Amniotic stem cell (primary cell): Measurements from ENCODE around the gene CORO1C.

ENCODE experiments used
- DNase-seq: peaks from one replicate; lab custom pipeline; 2025; lab: John Stamatoyannopoulos, UW

Gene CORO1C

GRCh38 chr12:108615918-108616317, 115.4 kb downstream of the CORO1C start:
- no peak for DNase-seq

GRCh38 chr12:108614639-108615038, 116.7 kb downstream of the CORO1C start:
- no peak for DNase-seq

- no peak for DNase-seq
Measured at GRCh38 chr12:108614041-108614440, 117.3 kb downstream of the CORO1C start.

- no peak for DNase-seq
Measured at GRCh38 chr12:108613548-108613947, 117.8 kb downstream of the CORO1C start.

- DNase-seq, result no peak
Measured at GRCh38 chr12:108612788-108613282, 118.5 kb downstream of the CORO1C start.

- no peak for DNase-seq
Measured at GRCh38 chr12:108611884-108612415, 119.4 kb downstream of the CORO1C start.

GRCh38 chr12:108610856-108611605, 120.3 kb downstream of the CORO1C start:
- DNase-seq, result no peak

DNA sequence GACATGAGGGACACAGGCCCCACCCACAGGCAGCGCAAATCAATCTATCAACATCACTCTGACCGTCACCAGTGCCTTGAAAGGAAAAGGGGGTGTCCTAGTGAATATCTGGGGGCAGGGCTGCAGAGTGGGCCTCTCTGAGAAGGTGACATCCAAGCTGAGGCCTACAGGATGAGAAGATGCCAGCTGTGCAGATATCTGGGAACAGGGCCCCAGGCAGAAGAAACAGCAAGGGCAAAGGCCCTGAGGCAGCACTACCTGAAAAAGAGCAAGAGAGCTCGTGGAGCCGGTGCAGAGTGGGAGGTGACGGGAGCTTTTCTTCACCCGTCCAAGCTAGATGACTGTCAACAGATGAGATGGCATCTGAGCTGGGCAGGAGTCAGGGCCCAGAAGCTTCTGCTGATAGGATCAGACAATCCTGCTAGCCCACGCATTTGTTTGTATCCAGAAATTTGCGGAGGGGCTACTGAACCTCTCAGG, 120.9 kb downstream of the CORO1C start:
- no peak for DNase-seq

GRCh38 chr12:108609537-108610335, 121.6 kb downstream of the CORO1C start:
- peak; percentile 48 for DNase-seq

- DNase-seq, result no peak
Measured at GRCh38 chr12:108608616-108609015, 122.7 kb downstream of the CORO1C start.

GRCh38 chr12:108607981-108608600, 123.2 kb downstream of the CORO1C start:
- DNase-seq, result no peak

GRCh38 chr12:108606492-108606891, 124.8 kb downstream of the CORO1C start:
- DNase-seq, result no peak

- DNase-seq, result no peak
Measured at GRCh38 chr12:108605690-108606406, 125.5 kb downstream of the CORO1C start.

GRCh38 chr12:108605000-108605689, 126.2 kb downstream of the CORO1C start:
- DNase-seq, result no peak

GRCh38 chr12:108604208-108604941, 126.9 kb downstream of the CORO1C start:
- no peak for DNase-seq

DNA sequence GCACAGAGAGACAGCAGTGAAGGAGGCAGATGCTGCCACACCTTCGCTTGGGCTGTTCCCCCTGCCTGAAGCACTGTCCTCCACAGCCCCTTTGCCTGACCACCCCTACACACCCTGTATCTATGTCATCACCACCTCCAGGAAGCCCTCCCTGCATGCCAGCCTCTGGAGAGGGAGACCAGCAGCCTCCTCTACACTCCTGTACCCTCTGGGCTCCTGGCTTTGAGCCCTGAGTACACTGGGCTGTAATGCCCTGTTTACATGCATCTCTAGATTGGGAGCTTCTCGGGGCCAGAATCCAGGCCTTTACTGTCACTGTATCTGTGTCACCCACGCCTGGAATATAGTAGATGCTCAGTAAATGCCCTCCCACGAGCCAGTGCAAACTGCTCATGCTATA, 127.6 kb downstream of the CORO1C start:
- no peak for DNase-seq

DNA sequence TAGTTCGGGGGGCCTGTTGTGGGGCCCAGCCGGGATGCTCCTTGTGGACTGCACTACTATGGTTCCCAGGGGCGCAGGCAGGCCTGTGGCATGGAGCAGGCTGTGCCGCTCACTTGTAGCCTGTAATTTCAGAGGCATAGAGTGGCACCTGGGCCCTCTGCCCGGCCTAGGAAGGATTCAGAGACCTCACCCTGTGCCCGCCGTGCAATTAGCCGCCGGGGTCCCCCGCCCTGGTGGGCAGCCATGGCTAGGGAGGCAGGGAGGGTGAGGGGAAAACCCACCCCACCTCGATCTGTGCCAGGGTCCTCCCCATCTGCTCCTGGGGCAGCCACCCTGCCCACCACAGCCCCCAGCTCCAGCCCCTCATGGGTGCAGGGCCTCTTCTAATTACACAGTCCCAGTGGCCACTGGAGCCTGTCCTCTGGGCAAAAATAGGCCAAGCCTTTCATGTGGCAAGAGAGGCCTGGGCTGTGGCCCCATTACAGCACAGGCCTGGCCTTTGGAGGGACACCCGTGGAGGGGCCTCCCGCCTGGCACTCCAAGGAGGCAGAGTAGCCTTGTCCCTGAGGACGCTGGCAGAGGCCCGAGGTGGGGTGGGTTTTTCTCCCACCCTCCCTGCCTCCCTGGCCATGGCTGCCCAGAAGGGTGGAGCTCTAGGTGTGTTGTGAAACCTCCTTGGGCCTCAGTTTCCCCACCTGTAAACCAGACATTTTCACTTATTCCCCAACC, 128.2 kb downstream of the CORO1C start:
- DNase-seq, result no peak

DNA sequence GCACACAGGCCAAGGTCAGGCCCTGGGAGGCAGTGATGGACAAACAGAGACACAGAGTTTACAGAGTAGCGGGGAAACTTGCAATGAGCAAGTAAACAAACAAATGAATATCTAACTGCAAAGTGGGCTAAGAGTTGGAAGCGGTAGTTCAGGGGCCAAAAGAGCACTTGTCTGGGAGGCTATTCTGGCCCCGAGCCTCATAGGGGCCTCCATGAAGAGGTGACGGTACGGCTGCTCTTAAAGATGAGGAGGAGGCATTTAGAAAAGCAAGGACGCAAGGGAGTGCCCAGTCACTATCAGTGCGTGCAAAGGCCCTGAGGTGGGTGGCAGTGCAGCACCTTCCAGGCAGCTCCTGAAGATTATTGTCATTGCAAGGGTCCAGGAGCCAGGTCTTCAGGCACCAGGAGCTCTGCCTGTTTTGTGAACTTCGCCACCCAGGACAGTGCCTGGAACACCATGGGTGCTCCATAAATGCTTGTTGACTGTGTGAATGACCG, 129.1 kb downstream of the CORO1C start:
- no peak for DNase-seq

DNA sequence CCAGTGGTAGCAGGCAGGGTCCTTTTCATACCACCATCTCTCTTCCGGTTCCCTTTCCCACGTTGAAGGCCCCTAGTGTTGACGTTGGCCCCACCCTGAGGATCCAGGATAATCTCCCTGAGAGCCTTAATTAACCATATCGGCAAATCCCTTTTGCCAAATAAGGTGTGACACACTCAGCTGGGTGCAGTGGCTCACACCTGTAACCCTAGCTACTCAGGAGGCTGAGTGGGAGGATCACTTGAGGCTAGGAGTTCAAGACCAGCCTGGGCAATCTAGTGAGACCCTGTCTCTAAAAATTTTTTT, 130.7 kb downstream of the CORO1C start:
- no peak for DNase-seq
